Type B pancreatic cell (in vitro differentiated cells): ENCODE results near the gene FHAD1. TPM values are rescaled to one million over a fixed set of nuclear protein-coding genes. Genes with fewer than 3 reads are reported as not detected.

ENCODE experiments used
- DNase-seq: peaks from one replicate; pipeline ENCODE4 v3.0.0; 2021; ENCODE audit warnings: mixed read lengths; ENCODE audit not compliant: unreplicated experiment; ENCODE audit errors: extremely low spot score
- H3K27ac Mint-ChIP-seq: 2 replicates; pipeline ENCODE4 v1.8.0; 2021; ENCODE audit warnings: mild to moderate bottlenecking, mixed read lengths
- H3K27me3 Mint-ChIP-seq: 2 replicates; pipeline ENCODE4 v1.8.0; 2021; ENCODE audit warnings: mixed read lengths
- H3K36me3 Mint-ChIP-seq: 2 replicates; pipeline ENCODE4 v1.8.0; 2021; ENCODE audit warnings: mixed read lengths
- H3K4me1 Mint-ChIP-seq: one replicate; pipeline ENCODE4 v1.8.0; 2021; ENCODE audit warnings: mixed read lengths; ENCODE audit not compliant: unreplicated experiment
- H3K4me3 Mint-ChIP-seq: 2 replicates; pipeline ENCODE4 v1.8.0; 2021; ENCODE audit warnings: mild to moderate bottlenecking, mixed read lengths
- H3K9me3 Mint-ChIP-seq: 2 replicates; pipeline ENCODE4 v1.8.0; 2021; ENCODE audit warnings: mixed read lengths
- CTCF ChIP-seq: fragments of 200-600 bp; sonication (generic); conservative IDR thresholded peaks from 2 replicates; pipeline ENCODE4 v1.5.0; 2021; ENCODE audit warnings: antibody characterized with exemption, mild to moderate bottlenecking
- total RNA-seq: library from RNA; stranded (reverse); gene quantifications from 2 replicates; pipeline ENCODE4 v1.2.1, GENCODE V29; 2021; ENCODE audit warnings: low replicate concordance

Gene FHAD1
- total RNA-seq, 1 donor from 2014 or later: 3.8 TPM

GRCh38 chr1:15411593-15412137 is 164.6 kb downstream of the FHAD1 start:
- Mint-ChIP-seq H3K27me3 (peaks cover 28% of the 10 kb centered on the region), H3K27ac (no peak overlapping the region), H3K4me3 (peak overlapping the region; percentile 76), H3K9me3 (no peaks in the 10 kb centered on the region), H3K36me3 (no peaks in the 10 kb centered on the region), H3K4me1 (peaks cover 29% of the 10 kb centered on the region)
- no peak for DNase-seq
- no peak for TF ChIP-seq CTCF

DNA sequence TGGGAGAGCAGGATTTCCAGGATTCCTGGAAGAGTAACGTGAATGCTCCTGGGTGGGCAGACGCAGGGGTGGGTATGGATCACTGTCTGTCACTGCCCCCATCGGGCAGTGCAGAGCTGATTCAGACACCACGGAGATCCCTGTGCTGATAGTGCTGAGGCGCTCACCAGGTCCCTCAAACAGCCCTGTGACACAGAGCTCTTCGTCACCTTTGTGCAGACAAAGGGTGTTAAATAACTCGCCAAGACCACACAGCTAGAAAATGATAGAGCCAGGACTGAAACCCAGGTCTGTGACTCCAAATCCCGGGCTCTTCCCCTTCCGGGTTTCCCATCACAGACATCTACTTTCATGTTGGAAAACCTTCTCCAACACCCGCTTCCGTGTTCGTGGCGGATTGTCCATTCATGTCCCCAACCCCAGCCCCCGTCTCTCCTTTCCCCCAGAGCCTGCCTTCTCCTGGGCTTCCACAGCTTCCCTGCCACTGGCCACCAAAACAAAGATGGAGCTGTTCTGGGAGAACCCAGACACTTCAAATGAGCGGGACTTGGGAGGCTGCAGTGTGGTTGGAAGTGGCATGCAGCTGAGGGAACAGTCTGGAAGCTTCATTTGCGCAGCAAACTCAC is 165.3 kb downstream of the FHAD1 start:
- Mint-ChIP-seq H3K27me3 (peaks cover 22% of the 10 kb centered on the region), H3K4me1 (peaks cover 24% of the 10 kb centered on the region), H3K9me3 (no peaks in the 10 kb centered on the region), H3K4me3 (peak overlapping the region; percentile 76), H3K27ac (no peak overlapping the region), H3K36me3 (no peaks in the 10 kb centered on the region)
- TF ChIP-seq CTCF: no peak
- DNase-seq: no peak

GRCh38 chr1:15412843-15413242 is 165.8 kb downstream of the FHAD1 start:
- DNase-seq: no peak
- no peak for TF ChIP-seq CTCF
- H3K36me3 Mint-ChIP-seq: no peaks in the 10 kb centered on the region
- H3K27ac Mint-ChIP-seq: no peak overlapping the region
- no peaks in the 10 kb centered on the region for H3K9me3 Mint-ChIP-seq
- H3K27me3 Mint-ChIP-seq: peaks cover 17% of the 10 kb centered on the region
- peaks cover 25% of the 10 kb centered on the region for H3K4me1 Mint-ChIP-seq
- H3K4me3 Mint-ChIP-seq: peak overlapping the region; percentile 76

DNA sequence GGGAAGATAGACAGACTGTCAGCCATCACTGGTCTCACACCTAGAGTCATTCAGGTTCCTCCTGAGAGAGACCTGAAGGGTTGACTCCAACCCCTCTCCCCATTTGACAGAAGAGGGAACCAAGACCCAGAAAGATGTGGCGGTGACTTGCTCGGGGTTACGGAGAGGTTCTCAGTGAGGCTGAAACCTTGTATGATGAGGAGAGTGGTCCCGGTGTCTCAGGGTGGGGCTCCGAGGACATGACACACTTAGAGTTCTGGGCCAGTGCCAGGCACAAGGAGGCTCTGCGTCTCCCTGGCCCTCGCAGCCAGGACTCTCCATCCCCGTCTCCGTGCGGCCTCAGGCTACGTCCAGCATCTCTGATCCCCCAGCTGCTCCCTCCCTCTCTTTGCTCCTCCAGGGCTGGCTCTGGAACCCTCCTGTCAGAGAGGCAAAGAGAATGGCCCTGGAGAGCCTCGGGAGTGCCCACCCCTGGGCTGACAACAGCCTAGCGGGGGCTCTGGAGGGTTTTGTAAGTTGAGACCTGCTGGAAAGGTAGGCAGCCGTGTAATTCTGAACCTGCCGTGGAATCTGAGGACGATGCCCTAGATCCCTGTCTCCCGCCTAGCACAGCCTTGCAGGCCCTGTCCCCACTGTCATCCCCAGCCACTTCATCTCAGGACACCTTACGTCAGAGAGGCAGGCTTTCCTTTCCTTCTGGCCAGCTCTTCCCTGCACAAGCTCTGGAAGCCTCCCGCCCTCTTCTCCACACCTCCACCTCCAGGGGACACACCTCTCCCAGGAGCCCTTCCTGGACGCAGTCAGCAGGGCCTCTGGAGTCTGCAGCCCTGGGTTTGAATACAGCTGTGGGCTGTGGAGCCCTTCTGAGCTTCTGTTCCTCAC is 166.8 kb downstream of the FHAD1 start:
- Mint-ChIP-seq H3K4me1 (peaks cover 22% of the 10 kb centered on the region), H3K9me3 (no peaks in the 10 kb centered on the region), H3K4me3 (no peak overlapping the region), H3K27me3 (peaks cover 12% of the 10 kb centered on the region), H3K36me3 (no peaks in the 10 kb centered on the region), H3K27ac (no peak overlapping the region)
- no peak for TF ChIP-seq CTCF
- DNase-seq: no peak

DNA sequence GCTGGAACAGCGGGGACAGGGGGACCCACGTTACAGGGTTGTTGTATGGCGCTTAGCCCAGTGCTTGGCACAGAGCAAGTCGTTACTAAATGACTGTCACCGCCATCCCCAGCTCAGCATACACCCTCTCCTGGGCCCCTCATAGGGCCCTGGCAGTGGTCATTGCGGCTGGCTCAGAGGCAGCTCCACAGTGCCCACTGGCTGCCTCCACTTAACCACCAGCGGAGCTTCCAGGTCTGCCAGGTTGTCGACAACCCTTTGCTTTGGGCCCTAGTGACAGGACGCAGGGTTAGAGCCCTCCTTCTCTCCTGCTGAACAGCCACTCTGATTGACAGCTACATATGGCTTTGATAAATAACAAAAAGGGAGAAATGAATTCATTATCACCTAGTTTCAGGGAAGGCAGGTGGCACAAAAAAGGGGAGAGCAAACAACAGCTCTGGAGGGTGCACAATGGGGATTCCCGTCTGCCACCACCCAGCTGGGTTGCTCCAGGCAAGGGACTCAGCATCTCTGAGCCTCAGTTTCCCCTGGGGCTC is 167.5 kb downstream of the FHAD1 start:
- Mint-ChIP-seq H3K27ac (no peak overlapping the region), H3K4me3 (no peak overlapping the region), H3K27me3 (peaks cover 7% of the 10 kb centered on the region), H3K4me1 (peaks cover 22% of the 10 kb centered on the region), H3K9me3 (no peaks in the 10 kb centered on the region), H3K36me3 (no peaks in the 10 kb centered on the region)
- no peak for TF ChIP-seq CTCF
- no peak for DNase-seq
